Measurements from ENCODE around the gene CCL13.

CCL13 gene

GRCh38 chr17:34389126-34389750, 33.0 kb downstream of the CCL13 start:
- H3K27ac ChIP-seq (ENCODE audit: poor library complexity, severe bottlenecking) = no peak overlapping the region
- no peak for DNase-seq (ENCODE audit: low spot score)
- no peak overlapping the region for H3K4me3 ChIP-seq (ENCODE audit: severe bottlenecking)
- TF ChIP-seq CTCF (IDR thresholded peaks at IDR 0.05; ENCODE audit: poor library complexity, severe bottlenecking) = no peak
- no peaks in the 10 kb centered on the region for H3K27me3 ChIP-seq (ENCODE audit: insufficient read depth, poor library complexity, severe bottlenecking)
- no peaks in the 10 kb centered on the region for H3K9me3 ChIP-seq (ENCODE audit: severe bottlenecking)
- H3K4me1 ChIP-seq (ENCODE audit: insufficient read depth, poor library complexity, severe bottlenecking) = no peaks in the 10 kb centered on the region
- no peaks in the 10 kb centered on the region for H3K36me3 ChIP-seq (ENCODE audit: low read depth)
- ATAC-seq (ENCODE audit: low read depth) = no peak

- no peak overlapping the region for H3K27ac ChIP-seq (ENCODE audit: poor library complexity, severe bottlenecking)
These were observed 34.4 kb downstream of the CCL13 start for GRCh38 chr17:34390649-34391048.

GRCh38 chr17:34391241-34391640, 35.0 kb downstream of the CCL13 start:
- Histone ChIP-seq H3K4me3 (ENCODE audit: severe bottlenecking) (no peak overlapping the region), H3K36me3 (ENCODE audit: low read depth) (no peaks in the 10 kb centered on the region), H3K4me1 (ENCODE audit: insufficient read depth, poor library complexity, severe bottlenecking) (no peaks in the 10 kb centered on the region), H3K27me3 (ENCODE audit: insufficient read depth, poor library complexity, severe bottlenecking) (no peaks in the 10 kb centered on the region), H3K27ac (ENCODE audit: poor library complexity, severe bottlenecking) (no peak overlapping the region), H3K9me3 (ENCODE audit: severe bottlenecking) (no peaks in the 10 kb centered on the region)
- DNase-seq (ENCODE audit: low spot score) (no peak), ATAC-seq (ENCODE audit: low read depth) (no peak)
- no peak for TF ChIP-seq CTCF (IDR thresholded peaks at IDR 0.05; ENCODE audit: poor library complexity, severe bottlenecking)

More at GRCh38 chr17:34390649-34391048, 34.4 kb downstream of the CCL13 start:
- Histone ChIP-seq H3K27me3 (ENCODE audit: insufficient read depth, poor library complexity, severe bottlenecking) (no peaks in the 10 kb centered on the region), H3K36me3 (ENCODE audit: low read depth) (no peaks in the 10 kb centered on the region), H3K4me1 (ENCODE audit: insufficient read depth, poor library complexity, severe bottlenecking) (no peaks in the 10 kb centered on the region), H3K9me3 (ENCODE audit: severe bottlenecking) (no peaks in the 10 kb centered on the region), H3K4me3 (ENCODE audit: severe bottlenecking) (no peak overlapping the region)
- no peak for ATAC-seq (ENCODE audit: low read depth)
- no peak for DNase-seq (ENCODE audit: low spot score)
- no peak for TF ChIP-seq CTCF (IDR thresholded peaks at IDR 0.05; ENCODE audit: poor library complexity, severe bottlenecking)

- no peaks in the 10 kb centered on the region for H3K4me1 ChIP-seq (ENCODE audit: insufficient read depth, poor library complexity, severe bottlenecking)
These were observed 37.1 kb downstream of the CCL13 start for GRCh38 chr17:34393401-34393800.

More at GRCh38 chr17:34393401-34393800, 37.1 kb downstream of the CCL13 start:
- Histone ChIP-seq H3K4me3 (ENCODE audit: severe bottlenecking) (no peak overlapping the region), H3K27ac (ENCODE audit: poor library complexity, severe bottlenecking) (no peak overlapping the region), H3K27me3 (ENCODE audit: insufficient read depth, poor library complexity, severe bottlenecking) (no peaks in the 10 kb centered on the region), H3K9me3 (ENCODE audit: severe bottlenecking) (no peaks in the 10 kb centered on the region), H3K36me3 (ENCODE audit: low read depth) (no peaks in the 10 kb centered on the region)
- TF ChIP-seq CTCF (IDR thresholded peaks at IDR 0.05; ENCODE audit: poor library complexity, severe bottlenecking) = no peak
- ATAC-seq (ENCODE audit: low read depth) = no peak
- no peak for DNase-seq (ENCODE audit: low spot score)

All from RWPE2 (cell line).